K562 treated with DMSO at 1 percent for 12 hours (cell line): ENCODE data around the gene VAV1. TPM values are rescaled to one million over a fixed set of nuclear protein-coding genes. Genes with fewer than 3 reads are reported as not detected.

Experiments
- total RNA-seq: library from RNA; unstranded; fragments of 300-600 nt; gene quantifications from 2 replicates; pipeline ENCODE4 v1.2.3, GENCODE V29; 2022; ENCODE audit not compliant: insufficient read depth

Gene VAV1, protein sequence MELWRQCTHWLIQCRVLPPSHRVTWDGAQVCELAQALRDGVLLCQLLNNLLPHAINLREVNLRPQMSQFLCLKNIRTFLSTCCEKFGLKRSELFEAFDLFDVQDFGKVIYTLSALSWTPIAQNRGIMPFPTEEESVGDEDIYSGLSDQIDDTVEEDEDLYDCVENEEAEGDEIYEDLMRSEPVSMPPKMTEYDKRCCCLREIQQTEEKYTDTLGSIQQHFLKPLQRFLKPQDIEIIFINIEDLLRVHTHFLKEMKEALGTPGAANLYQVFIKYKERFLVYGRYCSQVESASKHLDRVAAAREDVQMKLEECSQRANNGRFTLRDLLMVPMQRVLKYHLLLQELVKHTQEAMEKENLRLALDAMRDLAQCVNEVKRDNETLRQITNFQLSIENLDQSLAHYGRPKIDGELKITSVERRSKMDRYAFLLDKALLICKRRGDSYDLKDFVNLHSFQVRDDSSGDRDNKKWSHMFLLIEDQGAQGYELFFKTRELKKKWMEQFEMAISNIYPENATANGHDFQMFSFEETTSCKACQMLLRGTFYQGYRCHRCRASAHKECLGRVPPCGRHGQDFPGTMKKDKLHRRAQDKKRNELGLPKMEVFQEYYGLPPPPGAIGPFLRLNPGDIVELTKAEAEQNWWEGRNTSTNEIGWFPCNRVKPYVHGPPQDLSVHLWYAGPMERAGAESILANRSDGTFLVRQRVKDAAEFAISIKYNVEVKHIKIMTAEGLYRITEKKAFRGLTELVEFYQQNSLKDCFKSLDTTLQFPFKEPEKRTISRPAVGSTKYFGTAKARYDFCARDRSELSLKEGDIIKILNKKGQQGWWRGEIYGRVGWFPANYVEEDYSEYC
- 25.0 and 36.9 TPM in 2 replicates for total RNA-seq

DNA sequence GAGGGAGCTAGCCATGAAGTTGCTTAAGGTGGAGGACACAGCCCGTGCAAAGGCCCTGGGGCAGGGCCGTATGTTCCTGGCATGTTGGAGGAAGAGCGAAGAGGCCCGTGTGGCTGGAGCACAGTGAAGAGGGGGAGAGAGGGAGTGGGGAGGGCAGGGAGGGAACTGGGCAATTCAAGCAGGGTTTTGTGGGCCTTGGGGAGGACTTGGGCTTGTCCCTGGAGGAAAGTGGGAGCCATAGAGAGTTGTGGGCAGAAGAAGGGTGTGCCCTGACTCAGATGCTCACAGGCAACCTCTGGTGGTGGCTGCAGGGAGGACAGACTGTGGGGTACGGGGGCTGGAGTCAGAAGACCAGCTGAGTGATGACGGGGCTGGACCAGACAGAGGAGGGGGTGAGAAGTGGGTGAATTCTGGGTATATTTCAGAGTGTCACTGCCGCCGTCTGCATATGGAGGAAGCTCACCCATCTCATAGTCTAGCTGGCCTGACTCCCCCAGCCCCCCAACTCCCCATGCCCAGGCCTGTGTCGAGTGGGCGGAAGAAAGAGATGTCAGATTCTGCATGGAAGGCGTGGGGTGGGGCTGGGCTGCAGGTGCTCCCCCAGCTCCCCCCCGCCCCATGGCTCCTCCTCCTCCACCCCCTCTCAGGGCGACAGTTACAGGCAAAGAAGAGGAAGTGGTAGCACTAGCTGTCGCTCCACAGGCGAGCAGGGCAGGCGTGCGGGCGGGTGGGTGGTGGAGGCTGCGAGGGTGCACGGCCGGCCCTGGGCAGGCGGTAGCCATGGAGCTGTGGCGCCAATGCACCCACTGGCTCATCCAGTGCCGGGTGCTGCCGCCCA, at the start of gene VAV1:
Gene VAV1, plus strand, starts transcription at position 681 of the 838 bp plus-strand sequence. Its CDS starts 100 bp downstream, at position 781.

DNA sequence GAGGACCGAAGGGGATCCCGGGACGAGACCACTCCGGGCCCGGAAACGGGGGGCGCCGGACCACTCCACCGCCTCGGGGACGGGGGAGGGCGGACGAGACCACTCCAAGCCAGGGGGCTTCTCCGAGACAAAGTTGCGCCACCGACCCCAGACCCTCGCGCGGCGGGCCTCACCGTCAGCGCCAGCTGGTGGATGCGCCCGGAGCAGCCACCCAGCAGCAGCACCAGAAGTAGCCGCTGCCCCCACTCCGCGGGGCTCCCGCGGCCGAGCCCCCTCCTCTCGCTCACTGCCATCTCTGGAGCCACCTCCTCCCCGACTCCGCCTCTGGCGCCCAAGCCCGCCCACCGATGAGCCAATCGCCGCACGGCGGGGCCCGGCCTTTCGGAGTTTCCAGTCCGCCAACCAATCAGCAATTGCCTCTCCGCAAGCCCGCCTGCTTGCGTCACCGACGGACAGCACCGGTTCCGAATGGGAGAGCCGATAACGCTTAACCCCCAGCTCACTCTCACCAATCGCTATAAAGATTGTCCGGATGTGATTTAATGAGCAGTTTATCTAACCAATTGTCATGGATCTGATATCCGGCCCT, 35.1 kb upstream of the VAV1 start, which contains the start of gene GPR108:
Gene GPR108, minus strand, starts transcription at position 297 of the 589 bp plus-strand sequence. Its CDS starts 4 bp downstream, at position 293.

DNA sequence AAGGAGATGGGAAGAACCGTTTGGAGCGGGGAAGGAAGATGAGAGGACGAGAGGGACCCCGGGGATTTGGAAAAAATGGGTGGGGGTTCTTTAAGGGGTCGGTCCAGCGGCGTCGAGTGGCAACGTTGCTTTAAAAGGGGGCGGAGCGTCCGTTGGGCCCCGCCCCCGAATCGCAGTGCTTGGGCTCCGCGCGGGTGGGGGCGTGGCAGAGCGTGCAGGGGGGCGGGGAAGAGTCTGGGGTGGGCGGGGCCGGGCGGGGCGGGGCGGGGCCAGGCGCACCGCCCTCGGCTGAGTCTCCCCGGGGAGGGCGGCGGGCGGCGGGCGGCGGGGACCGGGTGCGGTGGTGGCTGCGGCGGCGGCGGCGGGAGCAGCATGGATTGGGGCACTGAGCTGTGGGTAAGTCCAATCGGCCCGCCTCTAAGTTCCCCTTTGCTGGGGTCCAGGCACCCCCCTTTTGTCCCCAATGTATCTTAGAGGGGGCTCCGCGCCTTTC, 33.1 kb upstream of the VAV1 start, which contains the start of gene TRIP10:
Gene TRIP10, plus strand, starts transcription at position 291 of the 493 bp plus-strand sequence. Its CDS starts 82 bp downstream, at position 373.

DNA sequence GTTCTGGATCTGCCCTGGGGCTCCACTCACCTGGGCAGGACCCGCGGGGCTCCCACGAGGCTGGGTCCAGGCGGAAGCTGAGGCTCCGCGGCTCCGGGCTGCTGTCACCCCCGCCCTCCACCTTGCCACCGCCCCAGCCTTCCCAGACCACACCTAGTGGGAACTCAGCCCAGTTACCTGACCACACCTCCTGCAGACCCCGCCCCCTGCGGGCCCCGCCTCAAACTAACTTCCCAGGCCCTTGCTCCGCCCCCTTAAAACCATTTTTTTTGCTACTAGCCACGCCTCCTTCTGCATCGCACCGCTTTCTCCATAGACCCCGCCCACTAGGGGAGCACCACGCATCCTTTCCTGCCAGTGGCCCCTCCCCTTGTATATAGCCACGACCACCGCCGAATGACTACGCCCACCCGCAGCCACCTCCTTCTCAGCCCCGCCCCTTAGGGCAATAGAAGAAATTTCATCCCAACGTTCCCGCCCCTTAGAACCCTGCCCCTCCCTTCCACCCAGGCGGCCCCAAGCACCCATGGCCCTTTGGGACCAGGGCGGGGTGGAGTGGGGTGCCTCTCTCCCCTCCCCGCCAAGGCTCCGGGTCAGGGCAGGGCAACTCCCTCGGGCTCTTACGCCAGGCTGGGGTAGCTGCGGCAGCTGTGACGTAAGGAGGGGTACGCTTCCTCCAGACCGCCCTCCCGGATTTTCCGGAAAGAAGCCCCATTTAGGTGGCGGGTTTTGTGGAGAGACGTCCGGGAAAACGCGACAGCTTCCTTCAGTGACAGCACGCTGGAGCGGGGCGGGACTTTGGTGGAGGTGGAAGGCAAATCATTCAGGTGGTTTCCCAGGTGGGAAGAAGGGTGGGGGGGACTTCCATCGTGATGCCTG, 4.9 kb upstream of the VAV1 start, which contains the start of gene SH2D3A:
Gene SH2D3A, minus strand, starts transcription at position 79 of the 879 bp plus-strand sequence. CDS start 3,687 bp downstream, outside the sequence.

DNA sequence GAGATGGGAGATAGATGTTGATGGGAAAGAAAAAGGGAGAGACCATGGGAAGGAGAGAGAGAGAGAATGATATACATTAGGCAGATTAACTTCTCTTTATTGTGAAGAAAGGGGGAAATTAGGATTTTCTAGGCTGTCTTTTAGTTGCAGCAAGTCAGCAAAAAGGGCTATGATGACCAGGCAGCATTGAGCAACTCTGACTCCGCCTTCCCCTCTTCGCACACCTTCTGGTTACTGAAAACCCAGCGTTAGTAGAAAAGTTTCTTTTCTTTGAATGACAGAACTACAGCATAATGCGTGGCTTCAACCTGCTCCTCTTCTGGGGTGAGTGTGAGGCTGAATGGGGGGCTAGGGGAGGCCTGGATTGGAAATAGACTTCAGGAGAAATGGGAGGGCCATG, 114.8 kb downstream of the VAV1 start, which contains the start of gene ADGRE1:
Gene ADGRE1, plus strand, starts transcription at position 264 of the 400 bp plus-strand sequence. Its CDS starts 30 bp downstream, at position 294.

Other genes with a start within 250 kb of the VAV1 start
- 35.3 and 42.9 TPM in 2 replicates for gene TNFSF9, start 241.7 kb upstream of the VAV1 start, total RNA-seq
- 4.8 and 5.3 TPM in 2 replicates for gene CD70, start 181.6 kb upstream of the VAV1 start, total RNA-seq
- 0.39 TPM in 1 of 2 replicates, not detected in the other for gene TNFSF14, start 102.5 kb upstream of the VAV1 start, total RNA-seq
- gene C3, start 52.1 kb upstream of the VAV1 start, total RNA-seq: 18.6 and 20.2 TPM in 2 replicates
- 42.5 and 54.7 TPM in 2 replicates for gene GPR108, start 35.1 kb upstream of the VAV1 start, total RNA-seq
- 37.3 and 54.9 TPM in 2 replicates for gene TRIP10, start 33.0 kb upstream of the VAV1 start, total RNA-seq
- 7.5 and 11.4 TPM in 2 replicates for gene SH2D3A, start 5.3 kb upstream of the VAV1 start, total RNA-seq
- 2.5 and 4.5 TPM in 2 replicates for gene ADGRE1, start 114.9 kb downstream of the VAV1 start, total RNA-seq
- gene MBD3L2B, start 248.7 kb downstream of the VAV1 start, total RNA-seq: not detected in 2 replicates